ENCODE measurements around the gene MUC5B. TPM values are rescaled to one million over a fixed set of nuclear protein-coding genes. Genes with fewer than 3 reads are reported as not detected.

MUC5B gene
- total and polyA plus RNA-seq, 2 of the 13 experiments (the other 11 are each of a cell fraction or from before 2014, with no cell fraction given) = 0.01 TPM; not detected in 1

GRCh38 chr11:1236316-1237127 lies 13.7 kb downstream of the MUC5B start:
- POLR2A ChIA-PET = no interaction called here
- H3K4me1 ChIP-seq (ENCODE audit: insufficient read depth, low read length) = no peaks in the 10 kb centered on the region
- no peak for TF ChIP-seq IRF9 (CRISPR knock-in tag; IDR thresholded peaks at IDR 0.05; ENCODE audit: borderline replicate concordance)
- no peak for TF ChIP-seq ZNF451 (CRISPR knock-in tag; IDR thresholded peaks at IDR 0.05)
- TF ChIP-seq RXRA (CRISPR knock-in tag; IDR thresholded peaks at IDR 0.05) = no peak
- no peak for TF ChIP-seq TBP (CRISPR knock-in tag; IDR thresholded peaks at IDR 0.05)
- H3K9ac ChIP-seq (ENCODE audit: insufficient read depth, low read depth, low read length) = no peak overlapping the region
- in situ Hi-C loops (cut with HindIII; ENCODE audit: extremely low pct_ligation_motif_present, low pct_unique_long_range_greater_than_20kb) = no loop called here
- no peaks in the 10 kb centered on the region for H3K79me2 ChIP-seq (ENCODE audit: insufficient read depth, low read length)
- no peak overlapping the region for H3K27ac ChIP-seq (ENCODE audit: extremely low read length, insufficient read depth, low read length)
- H3K36me3 ChIP-seq (replicated peaks in 1 of 2; ENCODE audit: control insufficient read depth in 1 of 2, insufficient read depth in 2 of 2, low read length in 2 of 2) = no peaks in the 10 kb centered on the region
- no peaks in the 10 kb centered on the region for H3K9me3 ChIP-seq (ENCODE audit: low read length)
- no peak for FAIRE-seq
- no peak overlapping the region for H3K4me2 ChIP-seq (ENCODE audit: low read depth, low read length)
- no peaks in the 10 kb centered on the region for H4K20me1 ChIP-seq (ENCODE audit: insufficient read depth, low read length)
- H3K27me3 ChIP-seq (ENCODE audit: control insufficient read depth in 1 of 2, insufficient read depth in 2 of 2, low read length in 2 of 2) = peaks cover 0 to 3% of the 10 kb centered on the region in 2 experiments; a peak in 2 of 5 replicates
- DNase-seq (ENCODE audit: low spot score) = no peak
- BruUV-seq (replicated peaks) = no TSS peak
- no peak overlapping the region for H3K4me3 ChIP-seq (replicated peaks in 1 of 3; ENCODE audit: insufficient read depth in 1 of 3, low read depth in 2 of 3, low read length in 3 of 3)
- WGBS (ENCODE audit: low lambda C conversion rate) = 33% methylated on average over 3 of the region's 37 CpGs
- H2AFZ ChIP-seq (ENCODE audit: low read length) = no peak overlapping the region
- intact Hi-C loops (cut with micrococcal nuclease; ENCODE audit: unreplicated experiment) = no loop called here
- CTCF ChIA-PET (ENCODE audit: low intra/inter-chr PET ratio, low total read pairs) = no interaction called here
- ATAC-seq = no peak

- ChIA-PET POLR2A (no interaction called here), CTCF (ENCODE audit: low intra/inter-chr PET ratio, low total read pairs) (no interaction called here)
- intact Hi-C loops (cut with micrococcal nuclease; ENCODE audit: unreplicated experiment) = no loop called here
- TF ChIP-seq TRAFD1 (CRISPR knock-in tag; IDR thresholded peaks at IDR 0.05; ENCODE audit: borderline replicate concordance) = no peak
- no peak for TF ChIP-seq NFATC3 (CRISPR knock-in tag; IDR thresholded peaks at IDR 0.05)
- TF ChIP-seq ZBTB25 (CRISPR knock-in tag; IDR thresholded peaks at IDR 0.05) = no peak
- no peak for TF ChIP-seq ELF4 (CRISPR knock-in tag; IDR thresholded peaks at IDR 0.05; ENCODE audit: borderline replicate concordance)
- TF ChIP-seq ZNF232 (CRISPR knock-in tag; IDR thresholded peaks at IDR 0.05; ENCODE audit: borderline replicate concordance) = no peak
- TF ChIP-seq HNRNPL (IDR thresholded peaks at IDR 0.05; ENCODE audit: low read depth, low read length) = no peak
- TF ChIP-seq MAFF (IDR thresholded peaks at IDR 0.05; ENCODE audit: low read depth, low read length) = no peak
- no peak for TF ChIP-seq SAFB2 (CRISPR knock-in tag; IDR thresholded peaks at IDR 0.05; ENCODE audit: borderline replicate concordance, low read depth)
- no peak for TF ChIP-seq EED (CRISPR knock-in tag; IDR thresholded peaks at IDR 0.05)
- no peak for TF ChIP-seq ZNF577 (CRISPR knock-in tag; IDR thresholded peaks at IDR 0.05; ENCODE audit: borderline replicate concordance, low read depth)
Observed at GRCh38 chr11:1237128-1237580, 14.3 kb downstream of the MUC5B start.

More at GRCh38 chr11:1237128-1237580, 14.3 kb downstream of the MUC5B start:
- Histone ChIP-seq H3K79me2 (ENCODE audit: insufficient read depth, low read length) (no peaks in the 10 kb centered on the region), H4K20me1 (ENCODE audit: insufficient read depth, low read length) (no peaks in the 10 kb centered on the region), H3K4me2 (ENCODE audit: low read depth, low read length) (no peak overlapping the region), H3K9ac (ENCODE audit: insufficient read depth, low read depth, low read length) (no peak overlapping the region), H3K27ac (ENCODE audit: extremely low read length, insufficient read depth, low read length) (no peak overlapping the region), H3K9me3 (ENCODE audit: low read length) (no peaks in the 10 kb centered on the region), H3K4me3 (replicated peaks in 1 of 3; ENCODE audit: insufficient read depth in 1 of 3, low read depth in 2 of 3, low read length in 3 of 3) (no peak overlapping the region), H3K4me1 (ENCODE audit: insufficient read depth, low read length) (no peaks in the 10 kb centered on the region), H2AFZ (ENCODE audit: low read length) (no peak overlapping the region), H3K27me3 (ENCODE audit: control insufficient read depth in 1 of 2, insufficient read depth in 2 of 2, low read length in 2 of 2) (peaks cover 0 to 3% of the 10 kb centered on the region in 2 experiments; a peak in 2 of 5 replicates), H3K36me3 (replicated peaks in 1 of 2; ENCODE audit: control insufficient read depth in 1 of 2, insufficient read depth in 2 of 2, low read length in 2 of 2) (no peaks in the 10 kb centered on the region)
- WGBS (ENCODE audit: low lambda C conversion rate) = 24% methylated on average over 2 of the region's 13 CpGs
- in situ Hi-C loops (cut with HindIII; ENCODE audit: extremely low pct_ligation_motif_present, low pct_unique_long_range_greater_than_20kb) = no loop called here
- FAIRE-seq (no peak), DNase-seq (ENCODE audit: low spot score) (no peak), ATAC-seq (no peak)
- BruUV-seq (replicated peaks) = no TSS peak

All from HepG2 (cell line).